GM10266 (cell line): ENCODE data around the gene KRT8.
"Not testable (repeated sequence)": the region's sequence is repeated elsewhere in the genome, so short reads cannot be mapped to it uniquely, and the experiment has no call there.

ENCODE experiments used
- DNase-seq: peaks from one replicate; pipeline ENCODE4 v3.0.0; 2012; ENCODE audit errors: extremely low spot score
- TF ChIP-seq, protein P1 (sequence below): IDR thresholded peaks from 2 replicates; pipeline ENCODE4 v1.5.1; 2012; ENCODE audit warnings: mild to moderate bottlenecking, low read depth; ENCODE audit not compliant: control insufficient read depth, insufficient read depth; ENCODE audit errors: missing control alignments

KRT8 gene

DNA sequence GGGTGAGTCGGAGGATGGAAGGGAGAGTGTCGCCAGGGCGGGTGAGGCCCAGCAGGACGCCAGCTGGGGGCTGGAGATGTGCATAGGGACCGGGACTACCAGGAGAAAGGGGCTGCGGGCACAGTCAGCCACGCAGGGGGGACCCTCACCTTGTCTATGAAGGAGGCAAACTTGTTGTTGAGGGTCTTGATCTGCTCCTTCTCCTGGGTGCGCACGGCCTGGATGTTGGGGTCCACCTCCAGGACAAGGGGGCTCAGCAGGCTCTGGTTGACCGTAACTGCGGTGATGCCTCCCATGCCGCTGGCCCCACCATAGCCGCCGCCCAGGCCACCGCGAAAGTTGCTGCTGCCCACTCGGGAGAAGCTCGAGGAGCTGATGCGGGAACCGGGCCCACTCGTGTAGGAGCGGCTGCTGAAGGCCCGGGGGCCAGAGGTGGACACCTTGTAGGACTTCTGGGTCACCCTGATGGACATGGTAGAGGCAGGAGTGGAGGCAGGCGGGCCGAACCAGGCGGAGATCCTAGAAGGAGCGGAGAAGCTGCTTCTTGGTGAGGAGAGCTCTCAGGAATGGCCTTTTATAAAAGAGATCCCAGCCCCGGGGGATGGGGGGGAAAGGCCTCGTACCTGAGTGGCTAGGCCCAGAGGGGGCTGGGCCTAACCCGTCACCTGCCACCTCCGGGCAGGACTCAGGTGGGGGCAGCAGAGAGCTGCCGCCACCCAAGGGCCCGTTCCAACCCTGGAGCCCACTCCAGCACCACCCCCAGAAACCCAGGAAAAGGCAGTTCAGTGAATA, at the start of gene KRT8:
Gene KRT8 (minus strand): TSS at position 568 of the 792 bp plus-strand sequence. CDS start 95 bp downstream, at position 473.
- DNase-seq: not testable (repeated sequence)

DNA sequence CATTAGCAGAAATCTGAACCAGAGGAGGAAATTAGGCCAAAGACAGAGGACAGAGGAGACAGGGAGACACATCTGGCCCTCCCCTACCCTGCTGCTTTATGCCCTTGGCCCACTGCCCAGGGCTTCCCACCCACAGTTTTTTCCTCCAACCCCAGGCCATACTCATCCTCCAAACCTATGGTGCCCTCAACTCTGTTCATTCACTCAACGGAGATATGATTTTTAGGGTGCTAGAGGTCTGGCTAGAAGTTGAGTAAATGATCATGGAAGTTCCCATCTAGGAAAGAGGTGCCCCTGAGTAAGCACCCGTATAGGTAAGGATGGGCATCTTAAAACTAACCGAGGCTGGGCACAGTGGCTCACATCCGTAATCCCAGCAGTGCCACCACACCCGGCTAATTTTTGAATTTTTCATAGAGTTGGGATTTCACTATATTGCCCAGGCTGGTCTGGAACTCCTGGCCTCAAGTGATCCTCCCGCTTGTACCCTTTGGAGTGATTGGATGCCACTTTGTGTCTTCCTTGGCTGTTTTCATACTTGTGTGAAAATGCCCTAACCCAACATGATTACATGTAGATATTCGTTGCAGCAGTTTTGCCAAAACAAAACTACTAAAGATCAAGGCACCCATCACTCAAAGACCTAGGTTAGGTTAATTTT, 48.4 kb upstream of the KRT8 start:
- no peak for DNase-seq
- TF ChIP-seq, protein P1, sequence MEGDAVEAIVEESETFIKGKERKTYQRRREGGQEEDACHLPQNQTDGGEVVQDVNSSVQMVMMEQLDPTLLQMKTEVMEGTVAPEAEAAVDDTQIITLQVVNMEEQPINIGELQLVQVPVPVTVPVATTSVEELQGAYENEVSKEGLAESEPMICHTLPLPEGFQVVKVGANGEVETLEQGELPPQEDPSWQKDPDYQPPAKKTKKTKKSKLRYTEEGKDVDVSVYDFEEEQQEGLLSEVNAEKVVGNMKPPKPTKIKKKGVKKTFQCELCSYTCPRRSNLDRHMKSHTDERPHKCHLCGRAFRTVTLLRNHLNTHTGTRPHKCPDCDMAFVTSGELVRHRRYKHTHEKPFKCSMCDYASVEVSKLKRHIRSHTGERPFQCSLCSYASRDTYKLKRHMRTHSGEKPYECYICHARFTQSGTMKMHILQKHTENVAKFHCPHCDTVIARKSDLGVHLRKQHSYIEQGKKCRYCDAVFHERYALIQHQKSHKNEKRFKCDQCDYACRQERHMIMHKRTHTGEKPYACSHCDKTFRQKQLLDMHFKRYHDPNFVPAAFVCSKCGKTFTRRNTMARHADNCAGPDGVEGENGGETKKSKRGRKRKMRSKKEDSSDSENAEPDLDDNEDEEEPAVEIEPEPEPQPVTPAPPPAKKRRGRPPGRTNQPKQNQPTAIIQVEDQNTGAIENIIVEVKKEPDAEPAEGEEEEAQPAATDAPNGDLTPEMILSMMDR: no peak

DNA sequence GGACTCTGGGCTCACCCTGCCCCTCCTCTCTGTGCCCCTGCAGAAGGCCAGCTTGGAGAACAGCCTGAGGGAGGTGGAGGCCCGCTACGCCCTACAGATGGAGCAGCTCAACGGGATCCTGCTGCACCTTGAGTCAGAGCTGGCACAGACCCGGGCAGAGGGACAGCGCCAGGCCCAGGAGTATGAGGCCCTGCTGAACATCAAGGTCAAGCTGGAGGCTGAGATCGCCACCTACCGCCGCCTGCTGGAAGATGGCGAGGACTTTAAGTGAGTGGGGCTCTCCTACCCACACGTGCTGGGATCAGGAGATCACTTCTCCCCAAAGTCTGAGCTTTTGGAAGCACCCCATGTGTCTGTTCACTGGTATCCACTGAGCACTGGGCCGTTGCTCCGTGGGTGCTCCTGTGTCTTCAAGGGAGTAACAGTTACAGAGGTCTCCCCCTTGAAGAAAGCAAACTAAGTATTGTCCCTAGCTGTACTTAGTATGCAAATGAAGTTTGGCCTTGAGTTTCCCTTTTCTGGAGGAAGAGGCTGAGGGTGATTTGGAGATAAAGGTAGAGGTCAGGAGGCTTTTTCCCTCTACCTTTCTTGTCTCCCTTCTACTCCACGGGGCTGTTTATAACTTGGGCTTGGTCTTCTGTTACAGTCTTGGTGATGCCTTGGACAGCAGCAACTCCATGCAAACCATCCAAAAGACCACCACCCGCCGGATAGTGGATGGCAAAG, 47.4 kb upstream of the KRT8 start:
- TF ChIP-seq, protein P1: peak; percentile 45
- peak; percentile 52 for DNase-seq

DNA sequence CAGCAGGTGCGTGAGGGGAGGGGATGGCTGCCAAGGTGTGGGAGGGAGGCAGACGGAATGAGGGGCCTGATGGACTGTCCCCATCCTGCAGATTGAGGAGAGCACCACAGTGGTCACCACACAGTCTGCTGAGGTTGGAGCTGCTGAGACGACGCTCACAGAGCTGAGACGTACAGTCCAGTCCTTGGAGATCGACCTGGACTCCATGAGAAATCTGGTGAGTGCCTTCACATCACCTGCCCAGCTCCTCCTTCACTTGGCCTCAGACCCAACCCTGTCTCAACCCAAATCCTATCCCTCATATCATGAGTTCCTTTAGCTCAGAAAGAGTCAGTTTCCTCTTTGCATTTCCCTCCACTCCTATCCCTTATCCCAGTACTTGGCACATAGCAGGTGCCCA, 46.8 kb upstream of the KRT8 start:
- TF ChIP-seq, protein P1: no peak

DNA sequence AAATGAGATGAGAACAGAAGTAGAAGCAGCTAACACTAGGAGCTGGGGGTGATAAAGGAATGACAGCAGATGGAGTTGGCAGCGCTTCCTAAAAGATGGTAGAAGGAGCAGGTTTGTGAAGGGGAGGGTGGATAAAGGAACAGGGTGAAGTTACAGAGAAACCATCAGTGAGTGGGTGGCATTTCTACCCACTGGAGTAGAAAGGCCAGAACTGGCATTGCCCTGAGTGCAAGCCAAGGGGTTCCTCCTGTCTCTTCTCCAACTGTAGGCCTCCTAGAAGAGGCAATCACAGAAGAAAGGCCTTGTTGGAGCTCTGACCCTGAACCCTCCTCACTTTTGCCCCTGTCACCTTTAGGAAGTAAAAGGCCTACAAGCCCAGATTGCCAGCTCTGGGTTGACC, 46.2 kb upstream of the KRT8 start:
- TF ChIP-seq, protein P1: no peak
- DNase-seq: no peak

More for the DNA sequence above, 46.8 kb upstream of the KRT8 start:
- no peak for DNase-seq

DNA sequence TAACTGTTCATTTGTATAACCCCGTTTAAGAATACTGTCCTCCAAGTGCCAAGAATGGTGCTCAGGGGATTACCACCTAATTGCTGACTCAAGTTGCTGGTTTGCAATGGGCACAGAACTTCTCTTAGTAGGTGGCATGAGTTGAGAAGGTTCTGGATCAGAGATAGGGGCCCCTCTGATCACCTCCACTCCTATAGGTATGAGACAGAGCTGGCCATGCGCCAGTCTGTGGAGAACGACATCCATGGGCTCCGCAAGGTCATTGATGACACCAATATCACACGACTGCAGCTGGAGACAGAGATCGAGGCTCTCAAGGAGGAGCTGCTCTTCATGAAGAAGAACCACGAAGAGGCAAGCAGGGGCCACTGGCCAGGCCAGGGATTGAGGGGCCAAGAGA, 45.7 kb upstream of the KRT8 start:
- no peak for DNase-seq
- TF ChIP-seq, protein P1: no peak

DNA sequence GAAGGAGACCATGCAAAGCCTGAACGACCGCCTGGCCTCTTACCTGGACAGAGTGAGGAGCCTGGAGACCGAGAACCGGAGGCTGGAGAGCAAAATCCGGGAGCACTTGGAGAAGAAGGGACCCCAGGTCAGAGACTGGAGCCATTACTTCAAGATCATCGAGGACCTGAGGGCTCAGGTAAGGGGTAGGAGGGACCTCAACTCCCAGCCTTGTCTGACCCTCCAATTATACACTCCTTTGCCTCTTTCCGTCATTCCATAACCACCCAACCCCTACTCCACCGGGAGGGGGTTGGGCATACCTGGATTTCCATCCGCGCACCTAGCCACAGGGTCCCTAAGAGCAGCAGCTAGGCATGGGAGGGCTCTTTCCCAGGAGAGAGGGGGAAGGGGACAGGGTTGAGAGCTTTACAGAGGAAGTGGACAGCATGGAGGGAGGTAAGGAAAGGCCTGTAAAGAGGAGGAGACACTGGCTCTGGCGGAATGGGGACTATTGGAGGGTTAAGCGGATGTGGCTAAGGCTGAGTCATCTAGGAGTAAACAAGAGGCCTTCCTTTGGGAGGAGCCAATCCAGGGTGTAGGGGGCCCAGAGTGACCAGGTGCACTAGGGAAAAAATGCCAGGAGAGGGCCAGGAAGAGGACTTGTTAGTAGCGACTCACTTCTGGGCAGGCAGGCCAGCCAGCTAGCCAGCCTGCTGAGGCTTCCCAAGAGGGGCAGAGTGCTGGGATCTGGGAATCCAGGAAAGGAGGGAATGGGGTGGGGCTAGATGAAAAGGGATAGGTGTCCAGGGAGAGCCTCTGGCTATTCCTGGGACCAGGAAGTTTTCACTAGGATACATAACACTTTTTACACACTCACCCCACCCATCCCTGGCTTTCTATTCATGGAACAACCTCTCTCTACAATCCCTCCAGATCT, 44.8 kb upstream of the KRT8 start:
- no peak for DNase-seq
- TF ChIP-seq, protein P1: no peak
